Erythroblast (primary cell): ENCODE results near the gene CEP295NL.

Experiments used
- GATA1 ChIP-seq: IDR thresholded peaks from 2 replicates; pipeline ENCODE4 v1.6.1; 2011; ENCODE audit warnings: low read depth, mild to moderate bottlenecking, control low read depth, low read length, moderate library complexity
- POLR2A ChIP-seq: IDR thresholded peaks from 2 replicates; pipeline ENCODE4 v1.6.1; 2011; ENCODE audit warnings: mild to moderate bottlenecking, low read length

DNA sequence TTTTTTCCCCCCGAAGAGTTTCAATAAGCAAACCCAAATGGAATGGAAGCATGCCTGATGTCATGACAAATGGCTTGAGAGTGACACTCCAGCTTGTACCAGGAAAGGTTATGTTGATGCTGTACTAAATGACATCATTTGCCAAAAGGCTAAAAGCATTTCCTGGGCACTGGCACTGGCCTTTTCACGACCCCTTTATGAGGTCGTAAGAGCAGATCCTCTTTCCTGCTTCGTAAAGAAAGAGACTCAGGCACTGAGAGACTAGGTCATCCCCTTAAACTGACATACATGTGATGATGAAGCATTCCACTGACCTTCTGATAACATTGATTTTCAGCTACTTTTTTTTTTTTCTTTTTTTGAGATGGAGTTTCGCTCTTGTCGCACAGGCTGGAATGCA is 30.5 kb downstream of the CEP295NL start:
- TF ChIP-seq POLR2A (no peak), GATA1 (no peak)
